ENCODE measurements around the gene MIDN. TPM values are rescaled to one million over a fixed set of nuclear protein-coding genes. Genes with fewer than 3 reads are reported as not detected.

MIDN gene
- total and polyA plus RNA-seq, 8 donors: 34.3 to 115 (median 58.9) TPM

GRCh38 chr19:1237027-1237659 lies 11.2 kb upstream of the MIDN start:
- Histone ChIP-seq H3K27me3 (peaks cover 0 to 59% of the 10 kb centered on the region in 2 donors), H3K4me3 (peak overlapping the region; percentile 40 to 46), H3K36me3 (no peaks in the 10 kb centered on the region), H3K27ac (no peak overlapping the region), H3K4me1 (peaks cover 20 to 63% of the 10 kb centered on the region in 2 donors), H3K9me3 (no peaks in the 10 kb centered on the region)
- no peak for TF ChIP-seq CTCF (IDR thresholded peaks at IDR 0.05)
- intact Hi-C loops (cut with DNase I): no loop called here
- DNase-seq: peak in 2 of 4 donors; percentile 45 to 60
- ATAC-seq: no peak

- ATAC-seq (no peak), DNase-seq (peak in 1 of 4 donors; percentile 57)
- Histone ChIP-seq H3K36me3 (no peaks in the 10 kb centered on the region), H3K27ac (no peak within 1 kb of the TSS), H3K9me3 (no peaks in the 10 kb centered on the region), H3K4me1 (peaks cover 25 to 63% of the 10 kb centered on the region in 2 donors), H3K4me3 (peak within 1 kb of the TSS; percentile 40 to 46), H3K27me3 (peaks cover 0 to 59% of the 10 kb centered on the region in 2 donors)
- intact Hi-C loops (cut with DNase I): no loop called here
- no peak for TF ChIP-seq CTCF (IDR thresholded peaks at IDR 0.05)
Observed at GRCh38 chr19:1237754-1238368, 10.5 kb upstream of the MIDN start, which contains the start of gene CBARP. Gene CBARP (minus strand): TSS chr19:1238005. CDS start chr19:1236100, 1,905 bp downstream.

- H3K4me1 ChIP-seq: peaks cover 23 to 63% of the 10 kb centered on the region in 2 donors
- no peaks in the 10 kb centered on the region for H3K9me3 ChIP-seq
- H3K27ac ChIP-seq: no peak overlapping the region
- peak overlapping the region in 1 of 2 donors; percentile 14 for H3K4me3 ChIP-seq
- TF ChIP-seq CTCF (IDR thresholded peaks at IDR 0.05): no peak
- ATAC-seq: no peak
- no peaks in the 10 kb centered on the region for H3K36me3 ChIP-seq
- H3K27me3 ChIP-seq: peaks cover 0 to 59% of the 10 kb centered on the region in 2 donors
- no peak for DNase-seq
- intact Hi-C loops (cut with DNase I): no loop called here
Observed at GRCh38 chr19:1238369-1239303, 9.7 kb upstream of the MIDN start.

- intact Hi-C loops (cut with DNase I): no loop called here
- H3K4me1 ChIP-seq: peaks cover 30 to 67% of the 10 kb centered on the region in 2 donors
- DNase-seq (peak in 1 of 4 donors; percentile 43), ATAC-seq (no peak)
- H3K4me3 ChIP-seq: no peak overlapping the region
- H3K27me3 ChIP-seq: peaks cover 0 to 55% of the 10 kb centered on the region in 2 donors
- no peaks in the 10 kb centered on the region for H3K36me3 ChIP-seq
- H3K27ac ChIP-seq: peak overlapping the region in 1 of 2 donors; percentile 61
- TF ChIP-seq CTCF (IDR thresholded peaks at IDR 0.05): no peak
- H3K9me3 ChIP-seq: no peaks in the 10 kb centered on the region
Observed at GRCh38 chr19:1239420-1239795, 9.0 kb upstream of the MIDN start.
